Spleen (tissue), 11 donors: ENCODE results near the gene AGAP6. TPM values are rescaled to one million over a fixed set of nuclear protein-coding genes. Genes with fewer than 3 reads are reported as not detected.
"Not testable (repeated sequence)": the region's sequence is repeated elsewhere in the genome, so short reads cannot be mapped to it uniquely, and the experiment has no call there.

ENCODE experiments used
- DNase-seq: peaks from one replicate; pipeline ENCODE4 v3.0.0-alpha.2; 2020
- H3K27ac ChIP-seq, 8 donors: fragments of 200-600 bp; sonication (generic) in 7 of 8; 1 replicate in 4 of 8; 2 replicates in 4 of 8; pipeline versions ENCODE4 v1.5.0 to v1.8.0; 2016 to 2021; ENCODE audit warnings: inconsistent platforms in 4 of 8, mild to moderate bottlenecking in 4 of 8, moderate library complexity in 1 of 8
- H3K27me3 ChIP-seq, 7 donors: fragments of 200-600 bp; sonication (generic) in 6 of 7; replicated peaks in 1 of 7; 1 replicate in 4 of 7; 2 replicates in 3 of 7; pipeline versions ENCODE4 v1.5.0 to v1.8.0; 2016 to 2021; ENCODE audit warnings: inconsistent platforms in 3 of 7, mild to moderate bottlenecking in 1 of 7
- H3K36me3 ChIP-seq, 6 donors: fragments of 200-600 bp; sonication (generic) in 5 of 6; 1 replicate in 4 of 6; 2 replicates in 2 of 6; pipeline versions ENCODE4 v1.5.0 to v1.8.0; 2016 to 2021; ENCODE audit warnings: inconsistent platforms in 2 of 6
- H3K4me1 ChIP-seq, 6 donors: fragments of 200-600 bp; sonication (generic) in 5 of 6; 1 replicate in 3 of 6; 2 replicates in 3 of 6; pipeline versions ENCODE4 v1.5.0 to v1.8.0; 2016 to 2021; ENCODE audit warnings: inconsistent platforms in 3 of 6
- H3K4me3 ChIP-seq, 8 donors: fragments of 200-600 bp; sonication (generic) in 7 of 8; 1 replicate in 4 of 8; 2 replicates in 4 of 8; pipeline versions ENCODE4 v1.5.0 to v1.8.0; 2016 to 2021; ENCODE audit warnings: inconsistent platforms in 4 of 8, mild to moderate bottlenecking in 4 of 8, moderate library complexity in 2 of 8
- H3K9me3 ChIP-seq, 8 donors: fragments of 200-600 bp; sonication (generic) in 7 of 8; 1 replicate in 4 of 8; 2 replicates in 4 of 8; pipeline versions ENCODE4 v1.5.0 to v1.8.0; 2016 to 2021; ENCODE audit warnings: inconsistent platforms in 4 of 8
- CTCF ChIP-seq, 11 experiments: fragments of 200-600 bp in 7 of 11; fragments of 450-650 bp in 4 of 11; sonication (generic) in 4 of 11; IDR thresholded peaks in 8 of 11; conservative IDR thresholded peaks in 3 of 11; 1 replicate in 7 of 11; 2 replicates in 4 of 11; pipeline versions ENCODE4 v1.4.0 to v1.8.0; 2016 to 2021; ENCODE audit warnings: antibody characterized with exemption in 11 of 11, inconsistent platforms in 4 of 11, mild to moderate bottlenecking in 1 of 11
- POLR2A ChIP-seq, 3 donors: fragments of 450-650 bp; IDR thresholded peaks; one replicate each; pipeline ENCODE4 v1.5.1; 2017; ENCODE audit warnings: antibody characterized with exemption in 3 of 3, mild to moderate bottlenecking in 1 of 3
- WGBS, 5 donors: extraction: QIAGEN DNeasy Blood & Tissue Kit in 3 of 5; methylation state at CpG; one replicate each; pipeline versions ENCODE4 v1.1.5 to v1.1.7; 2013 to 2018; 5-methylcytosine and 5-hydroxymethylcytosine counted together
- intact Hi-C: fragments of 100-400 bp; cut with DNase I; formaldehyde crosslinking; loops from one replicate; pipeline ENCODE4 v1.15.0; 2023; ENCODE audit warnings: low total_unique reads
- polyA plus RNA-seq, 3 donors: library from polyadenylated mRNA; stranded (reverse); fragments of 200-250 nt; gene quantifications; one replicate each; pipeline ENCODE4 v1.2.1, GENCODE V29; 2013
- total RNA-seq, 7 donors: library from RNA; depleted of rRNA in 3 of 7; stranded (reverse); fragments of >200 nt in 3 of 7; fragmentation: NEBNext Ultra II Directional in 4 of 7; extraction: Animal tissue kit (Norgen Biotek cat#: 25700) in 4 of 7; gene quantifications; one replicate each; pipeline versions ENCODE4 v1.1.0 to v1.2.1, GENCODE V29; 2016 to 2021
- donor health status: healthy with polysubstance abuse.
- donor health status: DM: no; HTN: no; CAD: no; lungs with moderate emphysema.
- donor health status: DM: no; HTN: no; CAD: no.
- donor health status: Bipolar disorder and iron deficiency.
- donor health status: healthy.
- donor health status: DM: no; HTN: no; CAD: no.
- donor health status: DM: yes; HTN: yes; CAD: no.

AGAP6 gene
- total and polyA plus RNA-seq, 10 donors = 13.1 to 34.2 (median 19.8) TPM

GRCh38 chr10:50044941-50045664 is 56.9 kb downstream of the AGAP6 start:
- 69 to 91% (median 75%) methylated on average over 5 of the region's 5 CpGs for WGBS, 5 donors
- no peaks in the 10 kb centered on the region for H3K27me3 ChIP-seq
- H3K4me1 ChIP-seq = no peaks in the 10 kb centered on the region
- no peak overlapping the region for H3K27ac ChIP-seq
- intact Hi-C loops = no loop called here
- TF ChIP-seq POLR2A (IDR thresholded peaks at IDR 0.05) = no peak
- no peak for TF ChIP-seq CTCF (IDR thresholded peaks at IDR 0.05 in 8 of 11, conservative IDR thresholded peaks at IDR 0.05 in 3 of 11)
- no peak for DNase-seq
- H3K9me3 ChIP-seq = no peaks in the 10 kb centered on the region
- H3K36me3 ChIP-seq = no peaks in the 10 kb centered on the region
- no peak overlapping the region for H3K4me3 ChIP-seq

- H3K27me3 ChIP-seq, H3K4me3 ChIP-seq, H3K9me3 ChIP-seq, H3K4me1 ChIP-seq, H3K27ac ChIP-seq, intact Hi-C loops, DNase-seq, H3K36me3 ChIP-seq: not testable (repeated sequence)
- 77 to 90% (median 88%) methylated on average over 9 of the region's 9 CpGs for WGBS, 5 donors
These were observed 58.3 kb downstream of the AGAP6 start for GRCh38 chr10:50046457-50046856.

GRCh38 chr10:50047594-50047993 is 59.4 kb downstream of the AGAP6 start:
- H3K4me3 ChIP-seq, H3K27me3 ChIP-seq, DNase-seq, H3K27ac ChIP-seq, H3K4me1 ChIP-seq, H3K36me3 ChIP-seq, intact Hi-C loops, H3K9me3 ChIP-seq: not testable (repeated sequence)
- WGBS, 5 donors = 64 to 78% (median 74%) methylated on average over 4 to 5 of the region's 5 CpGs

- H3K27ac ChIP-seq = peak overlapping the region in 3 of 8 donors; percentile 9 to 47 (median 46)
- H3K36me3 ChIP-seq = not testable (repeated sequence)
- WGBS, 5 donors = 53 to 79% (median 73%) methylated on average over 3 of the region's 3 CpGs
These were observed 63.9 kb downstream of the AGAP6 start for GRCh38 chr10:50051995-50052660.

GRCh38 chr10:50052778-50053376 is 64.7 kb downstream of the AGAP6 start:
- H3K9me3 ChIP-seq, H3K36me3 ChIP-seq, DNase-seq, intact Hi-C loops, H3K4me1 ChIP-seq, H3K4me3 ChIP-seq, H3K27me3 ChIP-seq: not testable (repeated sequence)
- peak overlapping the region in 2 of 8 donors; percentile 46 to 47 for H3K27ac ChIP-seq
- WGBS, 5 donors = 37 to 68% (median 51%) methylated on average over 6 of the region's 6 CpGs

More at GRCh38 chr10:50051995-50052660, 63.9 kb downstream of the AGAP6 start:
- H3K4me1 ChIP-seq, intact Hi-C loops, H3K27me3 ChIP-seq, DNase-seq, H3K9me3 ChIP-seq, H3K4me3 ChIP-seq: not testable (repeated sequence)

GRCh38 chr10:50055494-50056292 is 67.5 kb downstream of the AGAP6 start:
- DNase-seq, H3K9me3 ChIP-seq, H3K36me3 ChIP-seq, H3K27me3 ChIP-seq, H3K4me1 ChIP-seq, H3K4me3 ChIP-seq, H3K27ac ChIP-seq, intact Hi-C loops: not testable (repeated sequence)
- 75 to 85% (median 79%) methylated on average over 5 of the region's 5 CpGs for WGBS, 5 donors

GRCh38 chr10:50056654-50057053 is 68.4 kb downstream of the AGAP6 start:
- H3K4me1 ChIP-seq, H3K27me3 ChIP-seq, H3K4me3 ChIP-seq, H3K9me3 ChIP-seq, intact Hi-C loops, DNase-seq, H3K36me3 ChIP-seq, H3K27ac ChIP-seq: not testable (repeated sequence)
- WGBS, 5 donors = 83 to 91% (median 88%) methylated on average over 8 of the region's 8 CpGs

- DNase-seq, H3K27me3 ChIP-seq, H3K27ac ChIP-seq, H3K9me3 ChIP-seq, H3K4me1 ChIP-seq, H3K4me3 ChIP-seq, H3K36me3 ChIP-seq, intact Hi-C loops: not testable (repeated sequence)
- WGBS, 5 donors = 76 to 94% (median 84%) methylated on average over 1 of the region's 1 CpG
These were observed 70.5 kb downstream of the AGAP6 start for GRCh38 chr10:50058727-50059126.

- WGBS, 5 donors = 83 to 92% (median 87%) methylated on average over 10 of the region's 10 CpGs
- DNase-seq, H3K36me3 ChIP-seq, H3K4me1 ChIP-seq, H3K27me3 ChIP-seq, H3K9me3 ChIP-seq, intact Hi-C loops, H3K4me3 ChIP-seq, H3K27ac ChIP-seq: not testable (repeated sequence)
These were observed 71.7 kb downstream of the AGAP6 start for GRCh38 chr10:50059946-50060345.
